Measurements from ENCODE around the gene FOXP2. TPM values are rescaled to one million over a fixed set of nuclear protein-coding genes. Genes with fewer than 3 reads are reported as not detected.
"Not testable (repeated sequence)": the region's sequence is repeated elsewhere in the genome, so short reads cannot be mapped to it uniquely, and the experiment has no call there.

The FOXP2 gene
- total RNA-seq, 2 experiments from 2014 or later = not detected

DNA sequence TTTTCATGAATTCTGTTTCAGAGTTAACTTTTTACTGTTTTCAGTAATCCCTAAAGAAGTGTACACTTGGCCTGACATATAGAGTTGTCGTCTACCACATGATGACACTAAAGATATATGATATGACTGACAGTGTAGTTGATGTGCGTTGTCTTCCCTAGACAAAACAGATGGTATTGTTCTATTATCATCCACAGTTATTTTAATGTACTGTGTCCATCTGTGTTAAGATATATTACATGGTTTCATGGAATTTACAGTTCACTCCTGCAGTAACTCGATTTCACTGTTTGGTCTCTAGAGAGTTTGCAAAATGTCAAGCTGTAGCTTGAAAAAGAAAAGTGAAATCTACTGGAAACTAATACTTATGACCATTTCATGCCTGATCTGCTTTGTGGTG, 18.1 kb downstream of the FOXP2 start:
- H3K4me1 Mint-ChIP-seq = no peaks in the 10 kb centered on the region
- H3K27me3 Mint-ChIP-seq = no peaks in the 10 kb centered on the region
- H3K27ac Mint-ChIP-seq = no peak overlapping the region
- no peaks in the 10 kb centered on the region for H3K9me3 Mint-ChIP-seq
- no peak for DNase-seq
- H3K4me3 Mint-ChIP-seq = no peak overlapping the region
- ATAC-seq (ENCODE audit: low read depth) = no peak
- POLR2A ChIA-PET = no interaction called here
- H3K36me3 Mint-ChIP-seq = no peaks in the 10 kb centered on the region

DNA sequence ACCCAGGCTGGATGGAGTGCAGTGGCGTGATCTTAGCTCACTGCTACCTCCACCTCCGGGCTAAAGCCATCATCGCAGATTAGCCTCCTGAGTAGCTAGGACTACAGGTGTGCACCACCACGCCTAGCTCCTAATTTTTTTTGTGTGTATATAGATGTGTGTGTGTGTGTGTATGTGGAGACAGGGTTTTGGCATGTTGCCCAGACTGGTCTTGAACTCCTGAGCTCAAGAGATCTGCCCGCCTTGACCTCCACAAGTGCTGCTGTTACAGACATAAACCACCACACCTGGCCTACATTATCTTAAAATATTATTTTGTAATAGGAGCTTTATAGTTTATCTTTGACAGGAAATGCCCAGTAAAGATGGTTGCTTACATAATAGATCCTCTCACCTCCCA, 25.0 kb downstream of the FOXP2 start:
- H3K36me3 Mint-ChIP-seq = no peaks in the 10 kb centered on the region
- POLR2A ChIA-PET = no interaction called here
- no peak for ATAC-seq (ENCODE audit: low read depth)
- H3K9me3 Mint-ChIP-seq = no peaks in the 10 kb centered on the region
- H3K4me1 Mint-ChIP-seq = no peaks in the 10 kb centered on the region
- H3K27me3 Mint-ChIP-seq = no peaks in the 10 kb centered on the region
- H3K4me3 Mint-ChIP-seq = no peak overlapping the region
- no peak for DNase-seq
- no peak overlapping the region for H3K27ac Mint-ChIP-seq

DNA sequence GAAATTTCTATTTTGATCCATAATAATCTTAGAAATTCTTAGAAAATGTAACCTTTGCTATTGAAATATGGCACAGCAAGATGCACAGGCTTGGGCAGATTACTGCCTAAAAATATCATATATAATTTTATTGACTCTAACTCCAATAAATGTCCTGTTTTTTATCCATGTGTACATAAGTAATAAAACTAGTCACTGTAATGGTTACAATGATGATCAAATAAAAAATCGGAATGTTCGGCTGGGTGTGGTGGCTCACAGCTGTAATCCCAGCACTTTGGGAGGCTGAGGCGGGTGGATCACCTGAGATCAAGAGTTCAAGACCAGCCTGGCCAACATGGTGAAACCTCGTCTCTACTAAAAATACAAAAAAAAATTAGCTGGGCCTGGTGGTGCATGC, 26.3 kb downstream of the FOXP2 start:
- ATAC-seq (ENCODE audit: low read depth); H3K27me3 Mint-ChIP-seq: not testable (repeated sequence)

DNA sequence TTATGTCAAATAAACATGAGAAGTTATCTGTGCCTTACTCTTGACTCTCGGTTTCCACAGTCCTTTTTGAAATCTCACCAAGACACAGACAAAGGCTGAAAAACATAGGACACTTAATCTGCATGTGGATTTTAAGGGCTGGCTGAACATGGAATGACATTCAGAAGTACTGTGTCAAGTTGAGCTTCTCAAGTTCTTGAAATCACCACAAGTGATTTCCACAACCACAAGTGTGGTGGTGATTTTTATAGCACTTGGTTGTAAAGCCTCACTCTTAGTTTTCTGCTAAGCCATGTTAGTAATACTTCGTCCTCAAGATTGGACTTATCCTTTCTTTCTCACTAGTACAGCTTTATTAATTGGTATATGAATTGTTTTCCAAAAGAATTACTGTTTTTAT, 29.6 kb downstream of the FOXP2 start:
- DNase-seq (no peak), ATAC-seq (ENCODE audit: low read depth) (no peak)
- H3K27me3 Mint-ChIP-seq = no peaks in the 10 kb centered on the region
- H3K4me3 Mint-ChIP-seq = no peak overlapping the region
- H3K27ac Mint-ChIP-seq = no peak overlapping the region
- POLR2A ChIA-PET = no interaction called here
- no peaks in the 10 kb centered on the region for H3K4me1 Mint-ChIP-seq
- no peaks in the 10 kb centered on the region for H3K36me3 Mint-ChIP-seq
- H3K9me3 Mint-ChIP-seq = no peaks in the 10 kb centered on the region

More for the DNA sequence above, 26.3 kb downstream of the FOXP2 start:
- POLR2A ChIA-PET, H3K27ac Mint-ChIP-seq, H3K4me3 Mint-ChIP-seq, H3K36me3 Mint-ChIP-seq, DNase-seq, H3K4me1 Mint-ChIP-seq, H3K9me3 Mint-ChIP-seq: not testable (repeated sequence)

DNA sequence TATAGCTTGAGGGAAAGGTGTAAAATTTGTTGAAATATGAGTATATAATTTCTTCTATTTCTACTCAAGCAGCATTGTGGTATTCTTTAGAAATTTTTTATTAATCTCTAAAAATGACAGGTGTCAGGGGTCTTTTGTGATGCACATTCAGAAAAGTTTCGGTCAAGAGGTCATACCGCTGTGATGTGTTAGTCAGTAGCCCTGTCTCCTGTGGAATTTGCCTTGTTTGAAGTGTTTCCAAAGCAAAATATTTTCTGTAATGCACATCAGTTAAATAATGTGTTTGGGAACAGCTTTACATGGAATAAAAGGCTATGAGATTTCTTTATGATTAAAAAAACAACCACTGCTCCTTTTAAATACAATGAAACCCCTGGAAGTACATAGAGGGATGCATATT, 35.8 kb downstream of the FOXP2 start:
- no peak for ATAC-seq (ENCODE audit: low read depth)
- DNase-seq = no peak
- POLR2A ChIA-PET = no interaction called here
- no peak overlapping the region for H3K4me3 Mint-ChIP-seq
- H3K9me3 Mint-ChIP-seq = no peaks in the 10 kb centered on the region
- no peaks in the 10 kb centered on the region for H3K36me3 Mint-ChIP-seq
- H3K27me3 Mint-ChIP-seq = no peaks in the 10 kb centered on the region
- no peak overlapping the region for H3K27ac Mint-ChIP-seq
- H3K4me1 Mint-ChIP-seq = no peaks in the 10 kb centered on the region

DNA sequence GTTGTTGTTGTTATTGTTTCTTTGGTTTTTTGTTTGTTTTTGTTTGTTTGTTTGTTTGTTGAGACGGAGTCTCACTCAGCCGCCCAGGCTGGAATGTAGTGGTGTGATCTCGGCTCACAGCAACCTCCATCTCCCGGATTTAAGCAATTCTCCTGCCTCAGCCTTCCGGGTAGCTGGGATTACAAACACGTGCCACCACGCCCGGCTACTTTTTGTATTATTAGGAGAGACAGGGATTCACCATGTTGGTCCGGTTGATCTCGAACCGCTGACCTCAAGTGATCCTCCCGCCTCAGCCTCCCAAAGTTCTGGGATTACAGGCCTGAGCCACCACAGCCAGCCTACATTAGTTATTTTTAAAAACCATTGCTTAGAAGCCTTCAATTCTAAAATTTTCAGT, 45.0 kb downstream of the FOXP2 start:
- Mint-ChIP-seq H3K9me3 (no peaks in the 10 kb centered on the region), H3K27me3 (no peaks in the 10 kb centered on the region), H3K4me1 (no peaks in the 10 kb centered on the region), H3K27ac (no peak overlapping the region), H3K4me3 (no peak overlapping the region), H3K36me3 (no peaks in the 10 kb centered on the region)
- POLR2A ChIA-PET = no interaction called here
- DNase-seq (no peak), ATAC-seq (ENCODE audit: low read depth) (no peak)

DNA sequence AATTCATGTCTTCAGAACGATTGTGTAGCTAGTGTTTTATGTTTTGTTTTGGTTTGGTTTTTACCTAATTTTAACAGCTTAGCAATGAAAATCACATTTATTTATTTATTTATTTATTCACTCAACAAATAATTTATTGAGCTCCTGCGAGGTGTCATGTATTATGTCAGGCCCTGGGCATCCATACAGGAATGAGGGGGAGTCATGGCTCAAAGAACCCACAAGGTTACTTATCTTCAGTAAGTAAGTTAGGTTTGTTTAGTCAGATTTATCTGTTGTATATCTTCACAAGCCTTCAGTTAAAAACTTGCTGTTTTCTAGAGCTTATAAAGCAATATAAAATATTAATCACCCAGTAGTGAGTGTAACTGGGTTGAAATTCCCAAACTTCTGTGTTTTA, 45.4 kb downstream of the FOXP2 start:
- H3K27ac Mint-ChIP-seq = no peak overlapping the region
- H3K36me3 Mint-ChIP-seq = no peaks in the 10 kb centered on the region
- no peaks in the 10 kb centered on the region for H3K4me1 Mint-ChIP-seq
- POLR2A ChIA-PET = no interaction called here
- no peak overlapping the region for H3K4me3 Mint-ChIP-seq
- no peaks in the 10 kb centered on the region for H3K9me3 Mint-ChIP-seq
- no peaks in the 10 kb centered on the region for H3K27me3 Mint-ChIP-seq
- ATAC-seq (ENCODE audit: low read depth) (no peak), DNase-seq (no peak)

DNA sequence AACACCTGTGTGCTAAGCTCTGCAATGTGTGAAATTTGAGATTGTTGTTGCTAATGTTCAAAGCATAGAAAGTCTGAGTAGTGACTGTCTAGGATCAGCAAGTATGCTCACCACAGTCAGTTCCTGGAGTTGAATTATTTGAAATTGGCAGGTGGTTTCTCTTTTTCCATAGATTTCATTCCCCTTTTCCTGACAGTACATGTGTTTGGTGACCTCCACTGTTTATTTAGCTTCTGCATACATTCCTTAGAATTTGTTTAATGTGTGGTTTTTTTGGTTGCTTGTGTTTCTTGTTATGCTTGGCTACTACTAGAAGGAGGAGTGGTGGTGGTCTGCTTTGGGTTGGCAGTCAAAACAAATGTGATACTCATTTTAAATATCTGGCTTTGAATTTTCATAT, 52.3 kb downstream of the FOXP2 start:
- ATAC-seq (ENCODE audit: low read depth) (no peak), DNase-seq (no peak)
- POLR2A ChIA-PET = no interaction called here
- no peak overlapping the region for H3K4me3 Mint-ChIP-seq
- no peaks in the 10 kb centered on the region for H3K36me3 Mint-ChIP-seq
- H3K27ac Mint-ChIP-seq = no peak overlapping the region
- H3K9me3 Mint-ChIP-seq = peaks cover 1% of the 10 kb centered on the region
- no peaks in the 10 kb centered on the region for H3K27me3 Mint-ChIP-seq
- H3K4me1 Mint-ChIP-seq = no peaks in the 10 kb centered on the region

DNA sequence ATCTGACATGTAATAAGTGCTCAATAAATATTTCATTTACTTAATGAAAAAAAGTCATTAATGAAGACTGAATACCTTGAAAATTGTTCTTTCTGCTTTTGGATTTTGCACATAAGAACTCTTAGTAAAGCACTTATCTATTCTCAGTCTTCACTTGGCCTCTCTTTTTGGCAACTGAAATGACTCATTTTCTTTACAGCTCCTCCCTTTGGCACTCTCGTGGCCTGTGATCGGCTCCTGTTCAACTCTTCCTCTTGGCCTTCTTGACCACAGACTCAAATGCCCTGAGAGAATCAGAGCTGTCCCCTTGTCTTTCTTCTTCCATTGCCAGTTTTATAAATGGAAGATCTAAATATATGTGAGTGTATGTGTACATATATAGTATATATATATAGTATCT, 54.2 kb downstream of the FOXP2 start:
- no peaks in the 10 kb centered on the region for H3K36me3 Mint-ChIP-seq
- H3K4me1 Mint-ChIP-seq = no peaks in the 10 kb centered on the region
- DNase-seq (no peak), ATAC-seq (ENCODE audit: low read depth) (no peak)
- no peaks in the 10 kb centered on the region for H3K27me3 Mint-ChIP-seq
- H3K9me3 Mint-ChIP-seq = peaks cover 1% of the 10 kb centered on the region
- no peak overlapping the region for H3K27ac Mint-ChIP-seq
- no peak overlapping the region for H3K4me3 Mint-ChIP-seq
- POLR2A ChIA-PET = no interaction called here

DNA sequence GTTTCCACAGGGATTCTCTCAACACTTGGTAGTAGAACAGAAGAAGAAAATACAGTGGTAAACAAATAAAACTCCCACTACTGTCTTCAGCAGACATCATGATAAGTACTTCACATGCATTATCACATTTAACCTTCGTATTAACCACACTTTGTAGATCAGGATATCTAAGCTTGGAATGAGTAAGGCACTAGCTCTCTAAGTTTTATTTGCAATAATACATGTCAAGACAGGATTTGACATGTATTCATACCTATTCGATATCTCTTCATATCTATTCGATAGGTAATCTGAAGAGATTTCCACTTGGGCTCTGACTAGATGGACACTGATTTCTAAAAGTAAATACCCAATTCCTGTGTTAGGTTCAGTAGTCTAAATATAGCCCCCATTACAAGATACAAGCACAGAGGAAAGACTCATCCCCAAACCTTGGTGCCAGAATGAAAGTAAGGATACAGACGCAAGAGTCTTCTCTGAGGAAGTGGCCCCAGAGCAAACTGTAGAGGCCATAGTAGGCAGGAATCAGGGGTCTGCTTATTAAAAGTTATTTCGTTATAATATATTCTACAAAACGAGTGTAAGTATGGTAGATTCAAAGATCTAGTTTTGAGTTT, 58.4 kb downstream of the FOXP2 start:
- ATAC-seq (ENCODE audit: low read depth) (no peak), DNase-seq (no peak)
- Mint-ChIP-seq H3K36me3 (no peaks in the 10 kb centered on the region), H3K4me3 (no peak overlapping the region), H3K9me3 (no peaks in the 10 kb centered on the region), H3K27ac (no peak overlapping the region), H3K4me1 (no peaks in the 10 kb centered on the region), H3K27me3 (no peaks in the 10 kb centered on the region)
- POLR2A ChIA-PET = no interaction called here

DNA sequence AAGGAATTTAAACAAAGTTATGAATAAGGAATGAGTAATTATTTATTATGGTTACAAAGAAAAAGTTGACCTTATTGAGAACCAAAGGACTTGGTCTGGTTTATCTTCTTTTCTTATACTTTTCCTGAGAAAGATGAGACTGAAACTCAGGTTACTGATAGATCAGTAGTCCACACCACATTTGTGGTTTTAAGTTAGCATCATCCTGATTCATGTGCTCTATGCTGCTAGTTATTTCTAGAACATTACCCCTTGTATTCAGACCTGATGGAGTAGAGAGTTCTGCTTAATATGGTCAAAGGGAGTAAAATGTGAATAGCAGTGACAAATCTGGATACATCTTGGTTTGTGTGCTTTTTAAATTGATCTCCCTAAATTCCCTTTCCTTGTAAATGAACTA, 63.8 kb downstream of the FOXP2 start:
- ATAC-seq (ENCODE audit: low read depth) (no peak), DNase-seq (no peak)
- no peaks in the 10 kb centered on the region for H3K36me3 Mint-ChIP-seq
- no peaks in the 10 kb centered on the region for H3K9me3 Mint-ChIP-seq
- no peak overlapping the region for H3K27ac Mint-ChIP-seq
- no peaks in the 10 kb centered on the region for H3K4me1 Mint-ChIP-seq
- no peaks in the 10 kb centered on the region for H3K27me3 Mint-ChIP-seq
- POLR2A ChIA-PET = no interaction called here
- H3K4me3 Mint-ChIP-seq = no peak overlapping the region

DNA sequence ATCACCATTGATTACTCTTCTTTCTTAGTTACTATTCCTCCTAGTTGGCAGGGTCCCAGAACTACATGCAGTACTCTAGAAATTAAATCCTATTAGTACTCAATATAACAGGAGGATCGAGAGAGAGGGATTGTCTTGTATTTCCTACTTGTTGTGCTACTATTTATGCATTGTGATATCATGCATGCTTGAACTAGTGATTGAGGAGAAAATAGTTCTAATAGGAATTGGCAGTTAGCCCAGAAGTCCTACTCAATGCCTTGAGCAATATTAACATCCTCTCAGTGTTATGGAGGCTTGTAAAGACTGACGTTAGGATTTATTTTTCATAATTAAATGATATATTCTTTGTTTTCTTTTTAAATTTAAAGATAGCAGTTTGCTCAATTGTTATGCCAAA, 67.4 kb downstream of the FOXP2 start:
- no peaks in the 10 kb centered on the region for H3K4me1 Mint-ChIP-seq
- H3K4me3 Mint-ChIP-seq = no peak overlapping the region
- H3K27ac Mint-ChIP-seq = no peak overlapping the region
- ATAC-seq (ENCODE audit: low read depth) = no peak
- H3K36me3 Mint-ChIP-seq = no peaks in the 10 kb centered on the region
- H3K9me3 Mint-ChIP-seq = peaks cover 2% of the 10 kb centered on the region
- no peaks in the 10 kb centered on the region for H3K27me3 Mint-ChIP-seq
- POLR2A ChIA-PET = no interaction called here
- no peak for DNase-seq

DNA sequence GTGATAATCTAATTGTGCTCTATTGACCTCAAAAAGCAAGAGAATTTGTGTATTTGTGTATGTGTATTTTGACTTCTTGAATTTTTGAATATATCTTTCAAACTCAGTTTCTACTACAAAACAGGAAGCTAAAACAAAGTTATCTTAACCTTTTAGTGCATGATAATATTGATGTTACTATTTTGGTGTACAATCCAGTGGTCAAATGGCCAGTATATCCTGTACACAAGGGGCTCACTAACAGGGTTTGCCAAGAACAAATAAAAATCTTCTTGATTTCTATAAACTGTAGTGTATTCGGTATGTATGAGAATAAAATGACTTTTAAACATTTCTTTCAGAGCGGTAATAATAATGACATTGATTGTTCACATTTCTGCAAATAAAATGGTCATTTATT, 69.6 kb downstream of the FOXP2 start:
- DNase-seq = no peak
- no peaks in the 10 kb centered on the region for H3K27me3 Mint-ChIP-seq
- POLR2A ChIA-PET = no interaction called here
- ATAC-seq (ENCODE audit: low read depth) = no peak
- no peak overlapping the region for H3K27ac Mint-ChIP-seq
- H3K9me3 Mint-ChIP-seq = peaks cover 8% of the 10 kb centered on the region
- no peaks in the 10 kb centered on the region for H3K4me1 Mint-ChIP-seq
- no peak overlapping the region for H3K4me3 Mint-ChIP-seq
- no peaks in the 10 kb centered on the region for H3K36me3 Mint-ChIP-seq

DNA sequence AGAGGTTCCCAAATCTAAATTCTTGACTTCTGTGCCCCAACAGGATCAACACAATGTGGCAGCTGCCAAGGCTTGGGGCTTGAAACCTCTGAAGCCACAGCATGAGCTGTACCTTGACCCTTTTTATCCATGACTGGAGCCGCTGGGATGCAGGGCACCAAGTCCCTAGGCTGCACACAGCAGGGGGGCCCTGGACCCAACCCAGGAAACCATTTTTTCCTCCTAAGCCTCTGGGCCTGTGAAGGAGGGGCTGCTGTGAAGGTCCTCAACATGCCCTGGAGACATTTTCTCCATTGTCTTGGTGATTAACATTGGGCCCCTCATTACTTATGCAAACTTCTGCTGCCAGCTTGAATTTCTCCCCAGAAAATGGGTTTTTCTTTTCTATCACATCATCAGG, 72.6 kb downstream of the FOXP2 start:
- H3K36me3 Mint-ChIP-seq = no peaks in the 10 kb centered on the region
- no peak for ATAC-seq (ENCODE audit: low read depth)
- POLR2A ChIA-PET = no interaction called here

DNA sequence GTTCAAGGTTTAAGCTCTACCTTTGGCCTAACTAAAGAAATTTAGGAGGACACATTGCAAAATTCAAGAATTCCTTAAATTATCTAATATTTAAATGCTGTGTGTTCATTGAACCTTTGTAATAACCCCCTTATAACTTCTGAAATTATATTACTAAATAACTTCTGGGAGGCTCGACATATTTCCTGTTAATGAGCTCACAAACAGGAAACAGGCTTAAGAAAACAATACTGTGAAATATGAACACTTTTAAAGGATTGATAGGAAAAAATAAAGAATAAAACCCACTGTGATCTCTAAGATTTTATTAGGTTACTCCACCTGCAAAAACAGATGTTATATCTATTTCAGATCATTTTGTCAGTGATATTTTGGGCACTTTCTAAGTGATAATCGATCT, 74.1 kb downstream of the FOXP2 start:
- Mint-ChIP-seq H3K36me3 (no peaks in the 10 kb centered on the region), H3K4me3 (no peak overlapping the region), H3K27me3 (no peaks in the 10 kb centered on the region), H3K27ac (no peak overlapping the region), H3K9me3 (peaks cover 11% of the 10 kb centered on the region), H3K4me1 (no peaks in the 10 kb centered on the region)
- DNase-seq = no peak
- ATAC-seq (ENCODE audit: low read depth) = no peak
- POLR2A ChIA-PET = no interaction called here

More for the DNA sequence above, 72.6 kb downstream of the FOXP2 start:
- H3K27me3 Mint-ChIP-seq = no peaks in the 10 kb centered on the region
- no peak for DNase-seq
- H3K27ac Mint-ChIP-seq = no peak overlapping the region
- no peaks in the 10 kb centered on the region for H3K4me1 Mint-ChIP-seq
- no peak overlapping the region for H3K4me3 Mint-ChIP-seq
- H3K9me3 Mint-ChIP-seq = peaks cover 11% of the 10 kb centered on the region
